H9 (cell line): ENCODE data around the gene METTL21C. TPM values are rescaled to one million over a fixed set of nuclear protein-coding genes. Genes with fewer than 3 reads are reported as not detected.

Source experiments
- DNase-seq: peaks from one replicate; pipeline ENCODE4 v3.0.0-alpha.2; 2017
- H2AFZ ChIP-seq: one replicate; pipeline ENCODE4 v1.6.1; 2013; ENCODE audit warnings: mild to moderate bottlenecking, low read length, control low read depth, moderate library complexity
- H2AK5ac ChIP-seq: 2 replicates; pipeline ENCODE4 v1.6.1; 2013; ENCODE audit warnings: low read length, control low read depth, mixed read lengths; ENCODE audit not compliant: insufficient read length
- H2BK120ac ChIP-seq: one replicate; pipeline ENCODE4 v1.6.1; 2013; ENCODE audit warnings: low read depth, mild to moderate bottlenecking, low read length, control low read depth, inconsistent platforms; ENCODE audit not compliant: poor library complexity, severe bottlenecking
- H2BK12ac ChIP-seq: 2 replicates; pipeline ENCODE4 v1.6.1; 2013; ENCODE audit warnings: low read length, control low read depth, mixed read lengths, low read depth; ENCODE audit not compliant: insufficient read length
- H2BK15ac ChIP-seq: 2 replicates; pipeline ENCODE4 v1.6.1; 2013; ENCODE audit warnings: low read depth, low read length, control low read depth
- H2BK20ac ChIP-seq: one replicate; pipeline ENCODE4 v1.6.1; 2013; ENCODE audit warnings: low read depth, mild to moderate bottlenecking, low read length, control low read depth, inconsistent platforms; ENCODE audit not compliant: poor library complexity, severe bottlenecking
- H2BK5ac ChIP-seq: 2 replicates; pipeline ENCODE4 v1.6.1; 2013; ENCODE audit warnings: low read length, control low read depth, mixed read lengths; ENCODE audit not compliant: insufficient read length
- H3K14ac ChIP-seq: 2 replicates; pipeline ENCODE4 v1.6.1; 2013; ENCODE audit warnings: low read length, control low read depth; ENCODE audit not compliant: insufficient read depth
- H3K18ac ChIP-seq: 2 replicates; pipeline ENCODE4 v1.6.1; 2013; ENCODE audit warnings: low read depth, mild to moderate bottlenecking, mixed read lengths, low read length, control low read depth; ENCODE audit not compliant: insufficient read length
- H3K23ac ChIP-seq: 2 replicates; pipeline ENCODE4 v1.6.1; 2013; ENCODE audit warnings: low read length, control low read depth, mixed read lengths, low read depth; ENCODE audit not compliant: insufficient read length
- H3K23me2 ChIP-seq: 2 replicates; pipeline ENCODE4 v1.6.1; 2013; ENCODE audit warnings: low read depth, mild to moderate bottlenecking, mixed read lengths, low read length, control low read depth; ENCODE audit not compliant: insufficient read length, poor library complexity, severe bottlenecking
- H3K27ac ChIP-seq: 2 replicates; pipeline ENCODE4 v1.5.1; 2013; ENCODE audit warnings: low read length, control low read depth, mixed read lengths, low read depth; ENCODE audit not compliant: insufficient read length
- H3K27me3 ChIP-seq: 2 replicates; pipeline ENCODE4 v1.6.1; 2013; ENCODE audit warnings: low read length, control low read depth, inconsistent platforms; ENCODE audit not compliant: insufficient read depth
- H3K4ac ChIP-seq: 2 replicates; pipeline ENCODE4 v1.6.1; 2013; ENCODE audit warnings: low read depth, mild to moderate bottlenecking, control low read depth, inconsistent platforms, low read length, moderate library complexity
- H3K4me1 ChIP-seq: 2 replicates; pipeline ENCODE4 v1.6.1; 2013; ENCODE audit warnings: low read length, control low read depth, inconsistent platforms; ENCODE audit not compliant: insufficient read depth
- H3K4me2 ChIP-seq: 2 replicates; pipeline ENCODE4 v1.6.1; 2013; ENCODE audit warnings: low read length, control low read depth, mixed read lengths; ENCODE audit not compliant: insufficient read length, insufficient read depth
- H3K56ac ChIP-seq: 2 replicates; pipeline ENCODE4 v1.6.1; 2013; ENCODE audit warnings: low read depth, mild to moderate bottlenecking, mixed read lengths, low read length, control low read depth; ENCODE audit not compliant: insufficient read length
- H3K79me1 ChIP-seq: 2 replicates; pipeline ENCODE4 v1.6.1; 2013; ENCODE audit warnings: low read depth, mild to moderate bottlenecking, moderate library complexity, low read length, control low read depth, inconsistent platforms; ENCODE audit not compliant: insufficient read depth, poor library complexity, severe bottlenecking
- H3K79me2 ChIP-seq: 2 replicates; pipeline ENCODE4 v1.6.1; 2013; ENCODE audit warnings: low read length, control low read depth, inconsistent platforms; ENCODE audit not compliant: insufficient read depth
- H3K9ac ChIP-seq: 2 replicates; pipeline ENCODE4 v1.6.1; 2013; ENCODE audit warnings: low read length, control low read depth, mixed read lengths; ENCODE audit not compliant: insufficient read length; ENCODE audit errors: extremely low read depth
- H3K9me3 ChIP-seq: one replicate; pipeline ENCODE4 v1.6.1; 2013; ENCODE audit warnings: low read depth, low read length, inconsistent platforms; ENCODE audit not compliant: control insufficient read depth
- H3T11ph ChIP-seq: one replicate; pipeline ENCODE4 v1.6.1; 2013; ENCODE audit warnings: mild to moderate bottlenecking, low read length, control low read depth, inconsistent platforms
- H4K20me1 ChIP-seq: one replicate; pipeline ENCODE4 v1.6.1; 2013; ENCODE audit not compliant: control insufficient read depth, insufficient read length, insufficient read depth
- H4K5ac ChIP-seq: 2 replicates; pipeline ENCODE4 v1.6.1; 2013; ENCODE audit warnings: low read depth, mild to moderate bottlenecking, mixed read lengths, low read length, control low read depth; ENCODE audit not compliant: insufficient read length
- H4K8ac ChIP-seq: replicated peaks from 2 replicates; pipeline ENCODE4 v1.6.1; 2013; ENCODE audit warnings: low read length, control low read depth, mixed read lengths, low read depth; ENCODE audit not compliant: insufficient read length
- H4K91ac ChIP-seq: 2 replicates; pipeline ENCODE4 v1.6.1; 2013; ENCODE audit warnings: low read depth, mild to moderate bottlenecking, moderate library complexity, mixed read lengths, low read length, control low read depth; ENCODE audit not compliant: insufficient read length
- H3K27ac Mint-ChIP-seq, 3 experiments: 2 replicates in 2 of 3; 3 replicates in 1 of 3; pipeline ENCODE4 v1.8.0; 2020 to 2021; ENCODE audit warnings: mixed read lengths in 3 of 3, mild to moderate bottlenecking in 1 of 3, moderate library complexity in 1 of 3
- H3K27me3 Mint-ChIP-seq: 2 replicates; pipeline ENCODE4 v1.8.0; 2021; ENCODE audit warnings: low read depth, mild to moderate bottlenecking, moderate library complexity, mixed read lengths
- H3K36me3 Mint-ChIP-seq, 3 experiments: 2 replicates in 2 of 3; 3 replicates in 1 of 3; pipeline ENCODE4 v1.8.0; 2020 to 2021; ENCODE audit warnings: low read depth in 3 of 3, mixed read lengths in 3 of 3; ENCODE audit not compliant: insufficient read depth in 1 of 3
- H3K4me1 Mint-ChIP-seq, 2 experiments: 2 replicates each; pipeline ENCODE4 v1.8.0; 2020; ENCODE audit warnings: mixed read lengths in 2 of 2
- H3K4me3 Mint-ChIP-seq, 2 experiments: 2 replicates in 1 of 2; 3 replicates in 1 of 2; pipeline ENCODE4 v1.8.0; 2020 to 2021; ENCODE audit warnings: mild to moderate bottlenecking in 2 of 2, mixed read lengths in 2 of 2, moderate library complexity in 1 of 2
- H3K9me3 Mint-ChIP-seq, 2 experiments: 2 replicates in 1 of 2; 3 replicates in 1 of 2; pipeline ENCODE4 v1.8.0; 2020; ENCODE audit warnings: mild to moderate bottlenecking in 2 of 2, mixed read lengths in 2 of 2, moderate library complexity in 1 of 2
- WGBS: extraction: QIAGEN DNeasy Blood & Tissue Kit; methylation state at CpG from one replicate; pipeline ENCODE4 v1.1.7; 2013; ENCODE audit warnings: missing lambda C conversion rate, low lambda C conversion rate, mixed read lengths; ENCODE audit not compliant: insufficient read length; ENCODE audit errors: extremely low coverage; 5-methylcytosine and 5-hydroxymethylcytosine counted together
- total RNA-seq: library from RNA; stranded (reverse); gene quantifications from 2 replicates; pipeline ENCODE4 v1.2.1, GENCODE V29; 2021
- TF ChIP-seq, protein P1 (sequence below): fragments of 200-600 bp; sonication (generic); conservative IDR thresholded peaks from 3 replicates; pipeline ENCODE4 v1.8.0; 2021; ENCODE audit warnings: antibody characterized with exemption, mild to moderate bottlenecking

Gene METTL21C
- total RNA-seq, 1 experiment from 2014 or later = not detected

DNA sequence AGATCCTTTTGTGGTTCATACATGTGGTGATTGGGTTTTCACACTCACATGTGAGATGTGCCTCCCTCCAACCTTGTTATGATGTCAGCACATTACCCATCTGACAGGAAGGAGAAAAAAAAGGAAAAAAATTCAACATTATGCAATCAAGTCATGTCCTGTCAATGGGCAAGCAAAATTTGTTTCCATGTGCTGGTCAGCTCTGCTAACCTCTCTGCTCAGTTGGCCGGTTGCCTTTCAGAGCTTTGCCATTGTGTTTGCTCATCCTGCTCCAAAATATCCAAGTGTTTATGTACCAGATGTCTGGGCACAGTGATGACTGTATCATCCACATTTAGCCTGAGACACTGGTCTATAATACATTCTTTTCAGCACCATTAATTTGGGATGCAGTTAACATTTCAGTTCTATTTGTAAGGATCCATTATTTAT lies 27.0 kb upstream of the METTL21C start:
- Mint-ChIP-seq H3K27ac (no peak overlapping the region), H3K36me3 (no peaks in the 10 kb centered on the region), H3K4me3 (no peak overlapping the region), H3K27me3 (no peaks in the 10 kb centered on the region), H3K4me1 (no peaks in the 10 kb centered on the region), H3K9me3 (no peaks in the 10 kb centered on the region; a peak in 1 of 5 replicates)
- Histone ChIP-seq H2AFZ (no peak overlapping the region), H3K4me2 (no peak overlapping the region), H3K14ac (no peak overlapping the region), H3K79me1 (no peaks in the 10 kb centered on the region), H3K18ac (no peak overlapping the region), H3T11ph (no peak overlapping the region), H3K23ac (no peak overlapping the region), H3K9ac (no peak overlapping the region), H2BK15ac (no peak overlapping the region), H2BK5ac (no peak overlapping the region), H3K4ac (no peak overlapping the region), H3K79me2 (no peaks in the 10 kb centered on the region), H2BK120ac (no peak overlapping the region), H3K27me3 (no peaks in the 10 kb centered on the region), H3K4me1 (no peaks in the 10 kb centered on the region), H4K20me1 (no peaks in the 10 kb centered on the region), H4K8ac (no peak overlapping the region), H2AK5ac (no peak overlapping the region), H3K23me2 (no peaks in the 10 kb centered on the region), H3K27ac (no peak overlapping the region), H2BK20ac (no peak overlapping the region), H3K9me3 (no peaks in the 10 kb centered on the region), H2BK12ac (no peak overlapping the region), H4K5ac (no peak overlapping the region), H4K91ac (no peak overlapping the region), H3K56ac (no peak overlapping the region)
- no CpG with 5 or more reads among the region's 1 CpG for WGBS
- TF ChIP-seq, protein P1, sequence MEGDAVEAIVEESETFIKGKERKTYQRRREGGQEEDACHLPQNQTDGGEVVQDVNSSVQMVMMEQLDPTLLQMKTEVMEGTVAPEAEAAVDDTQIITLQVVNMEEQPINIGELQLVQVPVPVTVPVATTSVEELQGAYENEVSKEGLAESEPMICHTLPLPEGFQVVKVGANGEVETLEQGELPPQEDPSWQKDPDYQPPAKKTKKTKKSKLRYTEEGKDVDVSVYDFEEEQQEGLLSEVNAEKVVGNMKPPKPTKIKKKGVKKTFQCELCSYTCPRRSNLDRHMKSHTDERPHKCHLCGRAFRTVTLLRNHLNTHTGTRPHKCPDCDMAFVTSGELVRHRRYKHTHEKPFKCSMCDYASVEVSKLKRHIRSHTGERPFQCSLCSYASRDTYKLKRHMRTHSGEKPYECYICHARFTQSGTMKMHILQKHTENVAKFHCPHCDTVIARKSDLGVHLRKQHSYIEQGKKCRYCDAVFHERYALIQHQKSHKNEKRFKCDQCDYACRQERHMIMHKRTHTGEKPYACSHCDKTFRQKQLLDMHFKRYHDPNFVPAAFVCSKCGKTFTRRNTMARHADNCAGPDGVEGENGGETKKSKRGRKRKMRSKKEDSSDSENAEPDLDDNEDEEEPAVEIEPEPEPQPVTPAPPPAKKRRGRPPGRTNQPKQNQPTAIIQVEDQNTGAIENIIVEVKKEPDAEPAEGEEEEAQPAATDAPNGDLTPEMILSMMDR = no peak
- no peak for DNase-seq
